ENCODE data around the gene DPP8.

GRCh38 chr15:65509321-65509720 is 8.2 kb downstream of the DPP8 start:
- TF ChIP-seq CTCF (IDR thresholded peaks at IDR 0.05) (no peak), POLR2A (IDR thresholded peaks at IDR 0.05) (no peak)

All from esophagus squamous epithelium (tissue), 4 donors.